A549 (cell line): ENCODE results near the gene SPTB. TPM values are rescaled to one million over a fixed set of nuclear protein-coding genes. Genes with fewer than 3 reads are reported as not detected.

Experiments used
- ATAC-seq, 2 experiments: fragments of 200-7000 bp in 1 of 2; fragments of >200 bp in 1 of 2; cut with Nextera tagmentation in 1 of 2; cut with Tn5 transposase in 1 of 2; 3 replicates each; pipeline versions ENCODE4 v1.8.0 to v1.9.1; 2018 to 2020; ENCODE audit warnings: mild to moderate bottlenecking in 1 of 2, moderate library complexity in 1 of 2
- CTCF ChIA-PET: fragments of 300-600 bp; sonication (Branson Sonifier 250); formaldehyde crosslinking; extraction: SDS; loops from one replicate; lab custom pipeline; 2021; ENCODE audit warnings: antibody characterized with exemption, inconsistent platforms; lab: Yijun Ruan, JAX
- POLR2A ChIA-PET: fragments of 350-600 bp; formaldehyde crosslinking; extraction: SDS; loops from one replicate; lab custom pipeline; 2021; ENCODE audit warnings: antibody characterized with exemption, inconsistent platforms; lab: Yijun Ruan, JAX
- DNase-seq, 2 experiments: peaks; one replicate each; pipeline versions ENCODE4 v3.0.0 to v3.0.0-alpha.2; 2011 to 2016; ENCODE audit warnings: low read depth in 1 of 2, low spot score in 1 of 2
- FAIRE-seq: peaks from 2 replicates; lab custom pipeline; 2011; peaks lifted over from hg19 to GRCh38; lab: Jason Lieb, UNC
- H3K27ac ChIP-seq, 2 experiments: fragments of >200 bp; sonication (Bioruptor Twin); formaldehyde crosslinking; 3 replicates each; pipeline ENCODE4 v1.5.1; 2016 to 2017
- H3K4me1 ChIP-seq: fragments of >200 bp; sonication (Bioruptor Twin); formaldehyde crosslinking; 3 replicates; pipeline ENCODE4 v1.6.1; 2016
- H3K4me2 ChIP-seq: fragments of >200 bp; sonication (Bioruptor Twin); formaldehyde crosslinking; 3 replicates; pipeline ENCODE4 v1.6.1; 2016
- H3K4me3 ChIP-seq: fragments of >200 bp; sonication (Bioruptor Twin); formaldehyde crosslinking; 3 replicates; pipeline ENCODE4 v1.5.1; 2016
- H3K9me3 ChIP-seq: fragments of >200 bp; sonication (Bioruptor Twin); formaldehyde crosslinking; 3 replicates; pipeline ENCODE4 v1.6.1; 2016
- BCL3 ChIP-seq: fragments of >200 bp; sonication (Bioruptor Twin); formaldehyde crosslinking; IDR thresholded peaks from 3 replicates; pipeline ENCODE4 v1.6.1; 2016
- BHLHE40 ChIP-seq: IDR thresholded peaks from 2 replicates; pipeline ENCODE4 v1.6.1; 2012; ENCODE audit warnings: low read depth, low read length, inconsistent platforms
- CBX2 ChIP-seq: fragments of 200-600 bp; sonication (generic); IDR thresholded peaks from 2 replicates; pipeline ENCODE4 v1.6.1; 2016; ENCODE audit warnings: low read depth, mild to moderate bottlenecking, borderline replicate concordance
- CBX8 ChIP-seq: fragments of 200-600 bp; sonication (generic); IDR thresholded peaks from 2 replicates; pipeline ENCODE4 v1.6.1; 2016
- CEBPB ChIP-seq, 2 experiments: fragments of >200 bp in 1 of 2; sonication (Bioruptor Twin) in 1 of 2; formaldehyde crosslinking in 1 of 2; IDR thresholded peaks; 2 replicates each; pipeline ENCODE4 v1.6.1; 2012 to 2016
- EHF ChIP-seq: fragments of 250-450 bp; sonication (Bioruptor Pico); IDR thresholded peaks from 2 replicates; pipeline ENCODE4 v1.5.0; 2020; ENCODE audit warnings: mild to moderate bottlenecking
- EHMT2 ChIP-seq: fragments of 200-600 bp; sonication (generic); IDR thresholded peaks from 2 replicates; pipeline ENCODE4 v1.6.1; 2016; ENCODE audit warnings: antibody characterized with exemption, low read depth, mild to moderate bottlenecking, moderate library complexity
- ELK1 ChIP-seq: fragments of 150-350 bp; IDR thresholded peaks from 2 replicates; pipeline ENCODE4 v1.6.1; 2014; ENCODE audit warnings: low read depth, mild to moderate bottlenecking, low read length
- EP300 ChIP-seq, 2 experiments: fragments of >200 bp; sonication (Bioruptor Twin); formaldehyde crosslinking; IDR thresholded peaks; 2 replicates in 1 of 2; 3 replicates in 1 of 2; pipeline ENCODE4 v1.6.1; 2016 to 2017
- ESRRA ChIP-seq: fragments of 150-350 bp; IDR thresholded peaks from 2 replicates; pipeline ENCODE4 v1.6.1; 2014; ENCODE audit warnings: mild to moderate bottlenecking, low read length, borderline replicate concordance
- FOXS1 ChIP-seq: fragments of 250-450 bp; sonication (Bioruptor Pico); IDR thresholded peaks from 2 replicates; pipeline ENCODE4 v1.5.0; 2020; ENCODE audit warnings: mild to moderate bottlenecking, moderate library complexity
- GATA3 ChIP-seq: IDR thresholded peaks from 2 replicates; pipeline ENCODE4 v1.6.1; 2012; ENCODE audit warnings: borderline replicate concordance
- HDAC2 ChIP-seq: fragments of 200-600 bp; sonication (generic); IDR thresholded peaks from 2 replicates; pipeline ENCODE4 v1.6.1; 2016
- HEYL ChIP-seq: fragments of 250-450 bp; sonication (Bioruptor Pico); IDR thresholded peaks from 2 replicates; pipeline ENCODE4 v1.8.0; 2021; ENCODE audit warnings: mild to moderate bottlenecking, moderate library complexity
- HMGXB4 ChIP-seq: fragments of 250-450 bp; sonication (Bioruptor Pico); IDR thresholded peaks from 2 replicates; pipeline ENCODE4 v1.5.0; 2021; ENCODE audit warnings: mild to moderate bottlenecking, moderate library complexity, borderline replicate concordance
- HOXB13 ChIP-seq: fragments of 250-450 bp; sonication (Bioruptor Pico); IDR thresholded peaks from 2 replicates; pipeline ENCODE4 v1.5.0; 2020; ENCODE audit warnings: low read depth, mild to moderate bottlenecking, moderate library complexity
- HOXB5 ChIP-seq: fragments of 250-450 bp; sonication (Bioruptor Pico); IDR thresholded peaks from 2 replicates; pipeline ENCODE4 v1.5.0; 2020; ENCODE audit warnings: mild to moderate bottlenecking, moderate library complexity
- JUN ChIP-seq, 2 experiments: fragments of >200 bp; sonication (Bioruptor Twin); formaldehyde crosslinking; IDR thresholded peaks; 2 replicates in 1 of 2; 3 replicates in 1 of 2; pipeline ENCODE4 v1.6.1; 2016 to 2017
- JUNB ChIP-seq: fragments of >200 bp; sonication (Bioruptor Twin); formaldehyde crosslinking; IDR thresholded peaks from 2 replicates; pipeline ENCODE4 v1.6.1; 2016
- KDM5A ChIP-seq: fragments of 200-600 bp; sonication (generic); IDR thresholded peaks from 2 replicates; pipeline ENCODE4 v1.6.1; 2016; ENCODE audit warnings: antibody characterized with exemption, mild to moderate bottlenecking
- MAZ ChIP-seq: fragments of 150-350 bp; IDR thresholded peaks from 2 replicates; pipeline ENCODE4 v1.6.1; 2014; ENCODE audit warnings: antibody characterized with exemption, low read depth, low read length, borderline replicate concordance
- MYC ChIP-seq: IDR thresholded peaks from 2 replicates; pipeline ENCODE4 v1.6.1; 2012; ENCODE audit warnings: mild to moderate bottlenecking, inconsistent platforms, low read length, improper control_type of control experiment, borderline replicate concordance
- NR3C1 ChIP-seq: fragments of >200 bp; sonication (Bioruptor Twin); formaldehyde crosslinking; IDR thresholded peaks from 3 replicates; pipeline ENCODE4 v1.6.1; 2017
- PHF8 ChIP-seq: fragments of 200-600 bp; sonication (generic); IDR thresholded peaks from 2 replicates; pipeline ENCODE4 v1.6.1; 2016; ENCODE audit warnings: low read depth, mild to moderate bottlenecking, antibody characterized with exemption, moderate library complexity, borderline replicate concordance
- POLR2A ChIP-seq: IDR thresholded peaks from 2 replicates; pipeline ENCODE4 v1.6.1; 2012; ENCODE audit warnings: mild to moderate bottlenecking, low read length
- POLR2AphosphoS2 ChIP-seq: conservative IDR thresholded peaks from 2 replicates; pipeline ENCODE4 v1.6.1; 2012; ENCODE audit warnings: low read length, improper control_type of control experiment, inconsistent platforms
- RAD21 ChIP-seq, 2 experiments: fragments of >200 bp in 1 of 2; sonication (Bioruptor Twin) in 1 of 2; formaldehyde crosslinking in 1 of 2; IDR thresholded peaks in 1 of 2; conservative IDR thresholded peaks in 1 of 2; 2 replicates in 1 of 2; 3 replicates in 1 of 2; pipeline ENCODE4 v1.6.1; 2012 to 2018; ENCODE audit warnings: inconsistent platforms in 1 of 2
- RARB ChIP-seq: fragments of 250-450 bp; sonication (Bioruptor Pico); IDR thresholded peaks from 2 replicates; pipeline ENCODE4 v1.8.0; 2021; ENCODE audit warnings: mild to moderate bottlenecking, moderate library complexity
- RFX5 ChIP-seq: fragments of 450-650 bp; IDR thresholded peaks from 2 replicates; pipeline ENCODE4 v1.7.1; 2014; ENCODE audit warnings: antibody characterized with exemption, mild to moderate bottlenecking, moderate library complexity
- RNF2 ChIP-seq: fragments of 200-600 bp; sonication (generic); IDR thresholded peaks from 2 replicates; pipeline ENCODE4 v1.6.1; 2016; ENCODE audit warnings: low read depth, mild to moderate bottlenecking, antibody characterized with exemption, moderate library complexity, borderline replicate concordance
- TP53 ChIP-seq: fragments of 250-450 bp; sonication (Bioruptor Pico); IDR thresholded peaks from 2 replicates; pipeline ENCODE4 v1.5.0; 2021; ENCODE audit warnings: mild to moderate bottlenecking, moderate library complexity
- WGBS: methylation state at CpG from one replicate; pipeline ENCODE4 v1.1.6; 2017; ENCODE audit errors: missing lambda C conversion rate; 5-methylcytosine and 5-hydroxymethylcytosine counted together
- polyA plus RNA-seq, 4 experiments: library from polyadenylated mRNA; depleted of rRNA in 3 of 4; stranded (reverse); fragments of >200 nt; fragmentation: RNase III in 1 of 4; extraction: RNeasy Plus Mini Kit Qiagen cat#74134 plus additional on column Dnase treatment in 1 of 4; gene quantifications; 2 replicates in 3 of 4; 3 replicates in 1 of 4; pipeline ENCODE4 v1.2.3, GENCODE V29; 2011 to 2017

Gene SPTB
- polyA plus RNA-seq, 2 of the 4 experiments (the other 2 are of a cell fraction), result 0.27 to 2.1 TPM

GRCh38 chr14:64758691-64759554 is 120.8 kb downstream of the SPTB start (continued):
- no peak for TF ChIP-seq HMGXB4 (CRISPR knock-in tag)
- TF ChIP-seq POLR2AphosphoS2, result no peak
- TF ChIP-seq RAD21 (conservative IDR thresholded peaks at IDR 0.05 in 1 of 2, IDR thresholded peaks at IDR 0.05 in 1 of 2), result peak; percentile 10 to 40; a peak in 2 of 5 replicates
- TF ChIP-seq RNF2, result no peak
- TF ChIP-seq JUNB, result peak; percentile 77
- TF ChIP-seq MYC, result peak; percentile 54
- TF ChIP-seq HOXB13, result no peak
- TF ChIP-seq FOXS1, result no peak
- peak; percentile 59 to 74; a peak in 3 of 5 replicates for TF ChIP-seq JUN (IDR thresholded peaks at IDR 0.05)
- no peak for TF ChIP-seq KDM5A
- TF ChIP-seq HDAC2, result no peak
- TF ChIP-seq PHF8, result no peak
- TF ChIP-seq BCL3, result peak; percentile 54; the same call in 1 of the 3 replicates
- TF ChIP-seq POLR2A, result no peak
- TF ChIP-seq MAZ, result no peak
- peak; percentile 70 to 82; a peak in 3 of 4 replicates for TF ChIP-seq CEBPB (IDR thresholded peaks at IDR 0.05)
- TF ChIP-seq GATA3, result peak; percentile 77
- no peak for TF ChIP-seq BHLHE40
- no peak for TF ChIP-seq HEYL (CRISPR knock-in tag)

GRCh38 chr14:64758025-64758521 is 121.6 kb downstream of the SPTB start:
- H3K4me1 ChIP-seq, result peaks cover 75% of the 10 kb centered on the region
- WGBS, result 58% methylated on average over 3 of the region's 3 CpGs
- H3K4me2 ChIP-seq, result peak overlapping the region; percentile 88
- H3K27ac ChIP-seq, result peak overlapping the region; percentile 92 to 93
- ChIA-PET CTCF (interaction anchor here (0.8 to 7.4 kb wide), 8 partner anchors 17 to 247 kb away, joined by 3 to 147 read pairs (median 5); no protein-coding TSS in a partner anchor), POLR2A (interaction anchor here (1.0 to 2.0 kb wide), 3 partner anchors 51 to 217 kb away, joined by 3 to 10 read pairs (median 4); partner anchors contain the start of gene HSPA2)
- ATAC-seq (no peak), FAIRE-seq (no peak), DNase-seq (peak in 1 of 2 experiments; percentile 45)
- H3K9me3 ChIP-seq, result no peaks in the 10 kb centered on the region
- no peak for TF ChIP-seq EP300 (IDR thresholded peaks at IDR 0.05)
- TF ChIP-seq CBX2, result no peak
- no peak for TF ChIP-seq RAD21 (conservative IDR thresholded peaks at IDR 0.05 in 1 of 2, IDR thresholded peaks at IDR 0.05 in 1 of 2)
- TF ChIP-seq MAZ, result no peak
- H3K4me3 ChIP-seq, result no peak overlapping the region

GRCh38 chr14:64757601-64758000 is 122.1 kb downstream of the SPTB start:
- 86% methylated on average over 3 of the region's 3 CpGs for WGBS
- DNase-seq (no peak), FAIRE-seq (no peak), ATAC-seq (no peak)
- H3K9me3 ChIP-seq, result no peaks in the 10 kb centered on the region
- H3K4me2 ChIP-seq, result peak overlapping the region; percentile 88
- no peak for TF ChIP-seq ESRRA
- no peak for TF ChIP-seq BCL3
- no peak for TF ChIP-seq HOXB5 (CRISPR knock-in tag)
- no peak for TF ChIP-seq RARB (CRISPR knock-in tag)
- no peak for TF ChIP-seq TP53 (CRISPR knock-in tag)
- no peak for TF ChIP-seq EHF
- TF ChIP-seq HDAC2, result no peak
- no peak for TF ChIP-seq NR3C1
- TF ChIP-seq CBX8, result no peak
- no peak for TF ChIP-seq RFX5
- no peak for TF ChIP-seq ELK1
- no peak for TF ChIP-seq EHMT2
- CTCF ChIA-PET, result interaction anchor here (0.8 to 7.4 kb wide), 3 partner anchors 9 to 82 kb away, joined by 3 to 147 read pairs (median 4); no protein-coding TSS in a partner anchor
- H3K4me1 ChIP-seq, result peaks cover 71% of the 10 kb centered on the region
- H3K4me3 ChIP-seq, result no peak overlapping the region
- POLR2A ChIA-PET, result no interaction called here
- H3K27ac ChIP-seq, result peak overlapping the region; percentile 92 to 93
